GM18520 (cell line): ENCODE results near the gene PTPN5.
"Not testable (repeated sequence)": the region's sequence is repeated elsewhere in the genome, so short reads cannot be mapped to it uniquely, and the experiment has no call there.

Experiments
- ATAC-seq: cut with Tn5 transposase; IDR thresholded peaks from one replicate; pipeline ENCODE4 v1.9.1; 2021; ENCODE audit not compliant: unreplicated experiment

Gene PTPN5

GRCh38 chr11:18691467-18692140 lies 100.0 kb downstream of the PTPN5 start:
- ATAC-seq, result not testable (repeated sequence)

DNA sequence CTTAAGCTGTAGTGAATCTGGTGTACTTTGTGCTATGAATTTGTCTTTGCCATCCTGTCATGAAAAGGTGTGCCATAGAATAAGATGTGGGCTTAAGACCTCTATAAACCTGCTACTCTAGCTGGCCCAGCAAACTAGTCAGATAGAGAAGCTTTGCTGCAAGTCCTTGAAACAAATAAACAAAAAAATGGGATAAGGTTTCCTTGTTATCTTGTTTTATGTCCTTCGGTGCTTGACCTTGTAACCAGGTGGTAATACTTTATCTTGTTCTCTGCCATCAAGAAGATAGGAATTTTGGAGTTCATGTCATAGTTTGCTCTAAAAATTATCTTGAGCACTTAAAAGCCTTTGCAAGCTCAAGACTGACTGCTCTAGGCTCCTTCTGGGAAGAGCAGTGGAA lies 107.3 kb downstream of the PTPN5 start:
- no peak for ATAC-seq

GRCh38 chr11:18682466-18682865 lies 109.1 kb downstream of the PTPN5 start:
- ATAC-seq, result no peak

DNA sequence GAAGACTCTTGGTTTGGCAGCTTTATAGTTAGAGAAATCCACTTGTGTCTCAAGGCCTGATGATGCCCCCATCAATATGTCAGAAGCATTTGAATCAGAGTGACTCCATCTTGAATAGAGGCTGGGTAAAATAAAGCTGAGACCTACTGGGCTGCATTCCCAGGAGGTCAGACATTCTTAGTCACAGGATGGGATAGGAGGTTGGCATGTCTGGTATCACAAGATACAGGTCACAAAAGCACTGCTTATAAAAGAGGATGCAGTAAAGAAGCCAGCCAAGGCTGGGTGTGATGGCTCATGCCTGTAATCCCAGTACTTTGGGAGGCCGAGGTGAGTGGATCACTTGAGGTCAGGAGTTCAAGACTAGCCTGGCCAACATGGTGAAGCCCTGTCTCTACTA lies 109.6 kb downstream of the PTPN5 start:
- ATAC-seq, result not testable (repeated sequence)
